Liver (tissue), 3 donors: ENCODE results near the gene FCGR3A.
"Not testable (repeated sequence)": the region's sequence is repeated elsewhere in the genome, so short reads cannot be mapped to it uniquely, and the experiment has no call there.

Experiments
- CTCF ChIP-seq: fragments of 150-350 bp; IDR thresholded peaks from 2 replicates; pipeline ENCODE4 v1.5.1; 2017; ENCODE audit warnings: improper control_type of control experiment, low read depth, low read length; ENCODE audit not compliant: missing input control
- FOXA1 ChIP-seq: IDR thresholded peaks from 2 replicates; pipeline ENCODE4 v1.6.1; 2016; ENCODE audit warnings: antibody characterized with exemption
- RAD21 ChIP-seq, 2 donors: IDR thresholded peaks; 2 replicates each; pipeline ENCODE4 v1.6.1; 2016; ENCODE audit warnings: antibody characterized with exemption in 2 of 2, mild to moderate bottlenecking in 2 of 2
- SP1 ChIP-seq: IDR thresholded peaks from 2 replicates; pipeline ENCODE4 v1.6.1; 2018; ENCODE audit warnings: antibody characterized with exemption, mild to moderate bottlenecking
- YY1 ChIP-seq: IDR thresholded peaks from 2 replicates; pipeline ENCODE4 v1.6.1; 2016; ENCODE audit warnings: antibody characterized with exemption, mild to moderate bottlenecking
- ZBTB33 ChIP-seq: IDR thresholded peaks from 2 replicates; pipeline ENCODE4 v1.6.1; 2016; ENCODE audit warnings: antibody characterized with exemption
- donor health status: healthy.
- donor health status: healthy.

GRCh38 chr1:161543125-161543524, 6.5 kb downstream of the FCGR3A start:
- TF ChIP-seq ZBTB33; CTCF; FOXA1; SP1; RAD21 (IDR thresholded peaks at IDR 0.05); YY1: not testable (repeated sequence)
